ENCODE measurements around the gene USP40.

USP40 gene

GRCh38 chr2:233464056-233464455, 102.5 kb downstream of the USP40 start:
- Histone ChIP-seq H3K27ac (no peak overlapping the region), H3K4me3 (no peak overlapping the region)

- no peak overlapping the region for H3K4me3 ChIP-seq
- H3K27ac ChIP-seq: no peak overlapping the region
Observed at GRCh38 chr2:233463586-233463985, 103.0 kb downstream of the USP40 start.

GRCh38 chr2:233462826-233463470, 103.6 kb downstream of the USP40 start:
- no peak overlapping the region for H3K27ac ChIP-seq
- H3K4me3 ChIP-seq: no peak overlapping the region

GRCh38 chr2:233462202-233462785, 104.3 kb downstream of the USP40 start:
- Histone ChIP-seq H3K4me3 (no peak overlapping the region), H3K27ac (no peak overlapping the region)

- no peak overlapping the region for H3K4me3 ChIP-seq
- no peak overlapping the region for H3K27ac ChIP-seq
Observed at GRCh38 chr2:233461481-233461891, 105.1 kb downstream of the USP40 start.

- H3K4me3 ChIP-seq: no peak overlapping the region
- no peak overlapping the region for H3K27ac ChIP-seq
Observed at GRCh38 chr2:233460726-233461441, 105.7 kb downstream of the USP40 start.

- H3K27ac ChIP-seq: no peak overlapping the region
- no peak overlapping the region for H3K4me3 ChIP-seq
Observed at GRCh38 chr2:233459426-233459825, 107.2 kb downstream of the USP40 start.

GRCh38 chr2:233458826-233459225, 107.8 kb downstream of the USP40 start:
- H3K4me3 ChIP-seq: no peak overlapping the region
- H3K27ac ChIP-seq: no peak overlapping the region

- H3K4me3 ChIP-seq: no peak overlapping the region
- H3K27ac ChIP-seq: no peak overlapping the region
Observed at GRCh38 chr2:233458031-233458610, 108.5 kb downstream of the USP40 start.

- no peak overlapping the region for H3K4me3 ChIP-seq
- no peak overlapping the region for H3K27ac ChIP-seq
Observed at GRCh38 chr2:233457356-233457755, 109.2 kb downstream of the USP40 start.

- Histone ChIP-seq H3K4me3 (no peak overlapping the region), H3K27ac (no peak overlapping the region)
Observed at GRCh38 chr2:233456934-233457333, 109.6 kb downstream of the USP40 start.

GRCh38 chr2:233456111-233456510, 110.5 kb downstream of the USP40 start:
- H3K4me3 ChIP-seq: no peak overlapping the region
- no peak overlapping the region for H3K27ac ChIP-seq

- no peak overlapping the region for H3K27ac ChIP-seq
- H3K4me3 ChIP-seq: no peak overlapping the region
Observed at GRCh38 chr2:233455491-233455890, 111.1 kb downstream of the USP40 start.

- H3K4me3 ChIP-seq: no peak overlapping the region
- no peak overlapping the region for H3K27ac ChIP-seq
Observed at GRCh38 chr2:233455006-233455405, 111.6 kb downstream of the USP40 start.

GRCh38 chr2:233453916-233454315, 112.7 kb downstream of the USP40 start:
- Histone ChIP-seq H3K4me3 (no peak overlapping the region), H3K27ac (no peak overlapping the region)

- H3K4me3 ChIP-seq: no peak overlapping the region
- no peak overlapping the region for H3K27ac ChIP-seq
Observed at GRCh38 chr2:233453111-233453915, 113.3 kb downstream of the USP40 start.

- Histone ChIP-seq H3K4me3 (no peak overlapping the region), H3K27ac (no peak overlapping the region)
Observed at GRCh38 chr2:233451950-233452349, 114.6 kb downstream of the USP40 start.

- no peak overlapping the region for H3K27ac ChIP-seq
- no peak overlapping the region for H3K4me3 ChIP-seq
Observed at GRCh38 chr2:233450864-233451575, 115.6 kb downstream of the USP40 start.

All from skin epidermis (tissue), 12 donors.